Type B pancreatic cell (in vitro differentiated cells): ENCODE results near the gene MTERF4. TPM values are rescaled to one million over a fixed set of nuclear protein-coding genes. Genes with fewer than 3 reads are reported as not detected.

Experiments used
- DNase-seq: peaks from one replicate; pipeline ENCODE4 v3.0.0; 2021; ENCODE audit warnings: mixed read lengths; ENCODE audit not compliant: unreplicated experiment; ENCODE audit errors: extremely low spot score
- H3K27ac Mint-ChIP-seq: 2 replicates; pipeline ENCODE4 v1.8.0; 2021; ENCODE audit warnings: mild to moderate bottlenecking, mixed read lengths
- H3K27me3 Mint-ChIP-seq: 2 replicates; pipeline ENCODE4 v1.8.0; 2021; ENCODE audit warnings: mixed read lengths
- H3K36me3 Mint-ChIP-seq: 2 replicates; pipeline ENCODE4 v1.8.0; 2021; ENCODE audit warnings: mixed read lengths
- H3K4me1 Mint-ChIP-seq: one replicate; pipeline ENCODE4 v1.8.0; 2021; ENCODE audit warnings: mixed read lengths; ENCODE audit not compliant: unreplicated experiment
- H3K4me3 Mint-ChIP-seq: 2 replicates; pipeline ENCODE4 v1.8.0; 2021; ENCODE audit warnings: mild to moderate bottlenecking, mixed read lengths
- H3K9me3 Mint-ChIP-seq: 2 replicates; pipeline ENCODE4 v1.8.0; 2021; ENCODE audit warnings: mixed read lengths
- total RNA-seq: library from RNA; stranded (reverse); gene quantifications from 2 replicates; pipeline ENCODE4 v1.2.1, GENCODE V29; 2021; ENCODE audit warnings: low replicate concordance
- TF ChIP-seq, protein P1 (sequence below): fragments of 200-600 bp; sonication (generic); conservative IDR thresholded peaks from 2 replicates; pipeline ENCODE4 v1.5.0; 2021; ENCODE audit warnings: antibody characterized with exemption, mild to moderate bottlenecking

Gene MTERF4
- total RNA-seq, 1 donor from 2014 or later = 46.3 TPM

DNA sequence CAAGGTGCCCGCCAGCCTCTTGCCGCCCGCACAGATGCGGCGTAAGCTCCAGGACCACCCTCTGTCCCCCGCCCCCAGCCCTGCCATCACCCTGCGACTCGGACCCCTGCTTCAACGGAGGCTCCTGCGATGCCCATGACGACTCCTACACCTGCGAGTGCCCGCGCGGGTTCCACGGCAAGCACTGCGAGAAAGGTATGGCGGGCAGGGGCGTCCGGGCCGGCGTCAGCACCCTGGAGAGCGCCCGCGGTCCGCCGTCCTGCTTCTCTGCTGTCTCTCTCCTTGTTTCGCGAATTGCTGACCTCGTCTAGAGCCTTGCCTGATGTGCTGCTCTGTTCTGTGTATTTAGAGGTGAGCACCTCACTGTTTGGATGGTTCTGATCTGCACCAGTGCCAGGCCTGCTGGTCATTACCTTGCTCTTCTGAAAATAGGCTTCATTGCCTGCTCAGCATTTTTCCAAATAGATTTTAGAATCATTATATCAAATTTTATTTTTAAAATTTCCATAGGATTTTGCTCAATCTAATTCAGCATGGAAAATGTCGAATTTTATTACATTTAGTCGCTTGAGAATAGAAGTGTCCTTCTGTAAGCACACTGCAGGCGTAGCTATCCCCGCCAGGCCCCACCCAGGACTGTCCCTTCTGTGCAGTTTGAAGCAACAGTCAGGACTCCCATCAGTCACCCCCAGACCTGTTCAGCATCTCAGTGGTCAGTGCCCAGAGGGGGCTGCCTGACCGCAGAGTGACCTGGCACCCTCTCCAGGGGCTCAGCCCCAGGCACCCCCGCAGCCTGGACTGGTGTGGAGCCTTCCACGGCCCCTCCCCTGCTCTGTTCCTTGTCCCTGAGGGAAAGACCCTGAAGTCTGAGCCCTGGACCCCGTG lies 52.1 kb downstream of the MTERF4 start:
- H3K4me1 Mint-ChIP-seq = no peaks in the 10 kb centered on the region
- H3K9me3 Mint-ChIP-seq = no peaks in the 10 kb centered on the region
- peaks cover 9% of the 10 kb centered on the region for H3K27me3 Mint-ChIP-seq
- peaks cover 11% of the 10 kb centered on the region for H3K36me3 Mint-ChIP-seq
- H3K4me3 Mint-ChIP-seq = no peak overlapping the region
- DNase-seq = peak; percentile 76
- TF ChIP-seq, protein P1, sequence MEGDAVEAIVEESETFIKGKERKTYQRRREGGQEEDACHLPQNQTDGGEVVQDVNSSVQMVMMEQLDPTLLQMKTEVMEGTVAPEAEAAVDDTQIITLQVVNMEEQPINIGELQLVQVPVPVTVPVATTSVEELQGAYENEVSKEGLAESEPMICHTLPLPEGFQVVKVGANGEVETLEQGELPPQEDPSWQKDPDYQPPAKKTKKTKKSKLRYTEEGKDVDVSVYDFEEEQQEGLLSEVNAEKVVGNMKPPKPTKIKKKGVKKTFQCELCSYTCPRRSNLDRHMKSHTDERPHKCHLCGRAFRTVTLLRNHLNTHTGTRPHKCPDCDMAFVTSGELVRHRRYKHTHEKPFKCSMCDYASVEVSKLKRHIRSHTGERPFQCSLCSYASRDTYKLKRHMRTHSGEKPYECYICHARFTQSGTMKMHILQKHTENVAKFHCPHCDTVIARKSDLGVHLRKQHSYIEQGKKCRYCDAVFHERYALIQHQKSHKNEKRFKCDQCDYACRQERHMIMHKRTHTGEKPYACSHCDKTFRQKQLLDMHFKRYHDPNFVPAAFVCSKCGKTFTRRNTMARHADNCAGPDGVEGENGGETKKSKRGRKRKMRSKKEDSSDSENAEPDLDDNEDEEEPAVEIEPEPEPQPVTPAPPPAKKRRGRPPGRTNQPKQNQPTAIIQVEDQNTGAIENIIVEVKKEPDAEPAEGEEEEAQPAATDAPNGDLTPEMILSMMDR = no peak
- no peak overlapping the region for H3K27ac Mint-ChIP-seq

DNA sequence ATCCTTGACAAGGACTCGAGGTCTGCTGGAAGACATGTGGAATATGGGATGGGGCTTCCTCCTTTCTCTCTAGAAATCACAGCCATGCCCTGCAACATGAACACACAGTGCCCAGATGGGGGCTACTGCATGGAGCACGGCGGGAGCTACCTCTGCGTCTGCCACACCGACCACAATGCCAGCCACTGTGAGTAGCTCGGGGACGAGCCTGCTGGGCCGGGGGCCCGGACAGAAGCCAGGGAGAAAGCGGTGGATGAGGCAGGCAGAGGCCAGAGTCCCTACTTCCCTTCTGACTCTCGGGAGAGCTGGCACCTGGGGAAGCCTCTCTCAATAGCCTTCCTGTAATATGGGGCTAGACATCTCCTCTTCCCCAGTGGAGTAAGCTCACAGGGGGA lies 53.1 kb downstream of the MTERF4 start:
- H3K9me3 Mint-ChIP-seq = no peaks in the 10 kb centered on the region
- peaks cover 4% of the 10 kb centered on the region for H3K27me3 Mint-ChIP-seq
- peaks cover 9% of the 10 kb centered on the region for H3K36me3 Mint-ChIP-seq
- no peaks in the 10 kb centered on the region for H3K4me1 Mint-ChIP-seq
- DNase-seq = peak; percentile 63
- TF ChIP-seq, protein P1 = no peak
- H3K4me3 Mint-ChIP-seq = no peak overlapping the region
- no peak overlapping the region for H3K27ac Mint-ChIP-seq

- H3K27me3 Mint-ChIP-seq = peaks cover 4% of the 10 kb centered on the region
- H3K4me1 Mint-ChIP-seq = no peaks in the 10 kb centered on the region
- no peak overlapping the region for H3K27ac Mint-ChIP-seq
- H3K36me3 Mint-ChIP-seq = peaks cover 13% of the 10 kb centered on the region
- DNase-seq = peak; percentile 65
- TF ChIP-seq, protein P1 = no peak
- no peaks in the 10 kb centered on the region for H3K9me3 Mint-ChIP-seq
- no peak overlapping the region for H3K4me3 Mint-ChIP-seq
Measured at GRCh38 chr2:241048149-241048948, 53.7 kb downstream of the MTERF4 start.

DNA sequence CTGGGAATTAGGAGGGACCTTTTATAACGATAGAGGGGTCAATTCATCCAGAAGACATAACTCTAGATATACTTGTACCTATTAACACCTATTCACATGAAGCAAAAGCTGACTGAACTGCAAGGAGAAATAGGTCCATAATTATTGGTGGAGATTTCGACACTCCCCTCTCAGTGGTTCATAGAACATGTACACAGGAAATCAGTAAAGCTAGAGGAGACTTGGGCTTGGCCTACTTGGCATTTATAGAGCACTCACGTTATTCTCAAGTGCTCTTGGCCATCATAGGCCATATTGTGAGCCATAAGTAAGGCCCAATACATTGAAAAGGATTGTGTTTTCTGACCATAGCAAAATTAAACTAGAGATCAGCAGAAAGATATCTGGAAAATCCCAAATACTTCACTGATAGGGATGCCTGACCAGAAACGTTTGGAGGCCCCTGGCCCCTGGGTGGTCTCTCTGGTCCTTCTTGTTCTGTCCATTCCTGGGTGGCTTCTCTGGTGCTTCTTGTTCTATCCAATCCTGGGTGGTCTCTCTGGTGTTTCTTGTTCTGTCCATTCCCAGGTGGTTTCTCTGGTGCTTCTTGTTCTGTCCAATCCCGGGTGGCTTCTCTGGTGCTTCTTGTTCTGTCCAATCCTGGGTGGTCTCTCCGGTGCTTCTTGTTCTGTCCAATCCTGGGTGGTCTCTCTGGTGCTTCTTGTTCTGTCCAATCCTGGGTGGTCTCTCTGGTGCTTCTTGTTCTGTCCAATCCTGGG lies 54.7 kb downstream of the MTERF4 start:
- H3K27me3 Mint-ChIP-seq = peaks cover 11% of the 10 kb centered on the region
- H3K9me3 Mint-ChIP-seq = no peaks in the 10 kb centered on the region
- H3K4me3 Mint-ChIP-seq = no peak overlapping the region
- H3K36me3 Mint-ChIP-seq = peaks cover 22% of the 10 kb centered on the region
- TF ChIP-seq, protein P1 = no peak
- H3K27ac Mint-ChIP-seq = no peak overlapping the region
- no peaks in the 10 kb centered on the region for H3K4me1 Mint-ChIP-seq
- peak; percentile 11 for DNase-seq

Other genes starting within 250 kb of the MTERF4 start
- gene AGXT, start 233.5 kb downstream of the MTERF4 start, total RNA-seq = 0.51 and 1.00 TPM in 2 replicates
- 62.0 and 157 TPM in 2 replicates for gene MAB21L4, start 206.1 kb downstream of the MTERF4 start, total RNA-seq
- 0.68 and 0.98 TPM in 2 replicates for gene CROCC2, start 196.0 kb downstream of the MTERF4 start, total RNA-seq
- 9.7 and 140 TPM in 2 replicates for gene SNED1, start 103.7 kb downstream of the MTERF4 start, total RNA-seq
- gene PASK, start 47.2 kb upstream of the MTERF4 start, total RNA-seq = 31.8 and 50.9 TPM in 2 replicates
- 50.7 and 52.4 TPM in 2 replicates for gene PPP1R7, start 48.2 kb upstream of the MTERF4 start, total RNA-seq
- gene ANO7, start 86.4 kb upstream of the MTERF4 start, total RNA-seq = 1.7 and 3.3 TPM in 2 replicates
- 466 and 659 TPM in 2 replicates for gene HDLBP, start 213.4 kb upstream of the MTERF4 start, total RNA-seq
- gene SEPTIN2, start 213.6 kb upstream of the MTERF4 start, total RNA-seq = 333 and 425 TPM in 2 replicates